CD14-positive monocyte (primary cell): ENCODE measurements around the gene YAE1. TPM values are rescaled to one million over a fixed set of nuclear protein-coding genes. Genes with fewer than 3 reads are reported as not detected.

Source experiments
- DNase-seq, 3 donors: peaks; one replicate each; pipeline ENCODE4 v3.0.0-alpha.2; 2011 to 2022
- H2AFZ ChIP-seq: 2 replicates; pipeline ENCODE4 v1.6.0; 2012; ENCODE audit warnings: mild to moderate bottlenecking, low read depth, low read length, inconsistent platforms; ENCODE audit not compliant: insufficient read depth, poor library complexity, severe bottlenecking
- H3K27ac ChIP-seq, 2 donors: 1 replicate in 1 of 2; 2 replicates in 1 of 2; pipeline ENCODE4 v1.5.1; 2012 to 2013; ENCODE audit warnings: low read length in 2 of 2, control low read depth in 1 of 2, inconsistent platforms in 1 of 2, low read depth in 1 of 2, mild to moderate bottlenecking in 1 of 2
- H3K27me3 ChIP-seq, 2 donors: one replicate each; pipeline versions ENCODE4 v1.6.0 to v1.6.1; 2011 to 2013; ENCODE audit warnings: low read length in 2 of 2; ENCODE audit not compliant: control insufficient read depth in 2 of 2, insufficient read depth in 2 of 2
- H3K36me3 ChIP-seq, 2 donors: replicated peaks in 1 of 2; 1 replicate in 1 of 2; 2 replicates in 1 of 2; pipeline versions ENCODE4 v1.5.1 to v1.6.1; 2012 to 2013; ENCODE audit warnings: low read length in 2 of 2, control low read depth in 1 of 2, inconsistent platforms in 1 of 2, mild to moderate bottlenecking in 1 of 2; ENCODE audit not compliant: insufficient read depth in 2 of 2, control insufficient read depth in 1 of 2
- H3K4me1 ChIP-seq, 2 donors: 1 replicate in 1 of 2; 2 replicates in 1 of 2; pipeline versions ENCODE4 v1.5.1 to v1.6.1; 2012 to 2013; ENCODE audit warnings: low read length in 2 of 2, control low read depth in 1 of 2, inconsistent platforms in 1 of 2, mild to moderate bottlenecking in 1 of 2, moderate library complexity in 1 of 2; ENCODE audit not compliant: insufficient read depth in 2 of 2, control insufficient read depth in 1 of 2
- H3K4me2 ChIP-seq: replicated peaks from 2 replicates; pipeline ENCODE3; 2012; ENCODE audit warnings: low read length, moderate library complexity, mild to moderate bottlenecking; ENCODE audit not compliant: poor library complexity, severe bottlenecking; ENCODE audit errors: extremely low read depth
- H3K4me3 ChIP-seq, 3 experiments: fragments of 200-600 bp in 1 of 3; sonication (generic) in 1 of 3; replicated peaks in 1 of 3; 1 replicate in 2 of 3; 2 replicates in 1 of 3; pipeline ENCODE4 v1.5.1; 2011 to 2013; ENCODE audit warnings: low read length in 3 of 3, mild to moderate bottlenecking in 3 of 3, control low read depth in 2 of 3, low read depth in 2 of 3, inconsistent platforms in 1 of 3, moderate library complexity in 1 of 3
- H3K79me2 ChIP-seq: 2 replicates; pipeline ENCODE4 v1.6.0; 2012; ENCODE audit warnings: mild to moderate bottlenecking, control low read depth, inconsistent platforms, low read length, moderate library complexity; ENCODE audit not compliant: insufficient read depth
- H3K9ac ChIP-seq: 2 replicates; pipeline ENCODE4 v1.6.0; 2017; ENCODE audit warnings: low read length, mild to moderate bottlenecking; ENCODE audit not compliant: insufficient read depth, poor library complexity, severe bottlenecking
- H3K9me3 ChIP-seq, 2 donors: replicated peaks in 1 of 2; 1 replicate in 1 of 2; 2 replicates in 1 of 2; pipeline versions ENCODE4 v1.5.1 to v1.6.1; 2012 to 2013; ENCODE audit warnings: low read length in 2 of 2, control low read depth in 1 of 2; ENCODE audit not compliant: control insufficient read depth in 1 of 2, insufficient read depth in 1 of 2
- H4K20me1 ChIP-seq: 2 replicates; pipeline ENCODE4 v1.6.0; 2012; ENCODE audit warnings: mild to moderate bottlenecking, low read length, control low read depth, moderate library complexity; ENCODE audit not compliant: insufficient read depth
- H3K27ac Mint-ChIP-seq, 7 donors: one replicate each; pipeline ENCODE4 v1.8.0; 2020; ENCODE audit warnings: mild to moderate bottlenecking in 7 of 7, mixed read lengths in 7 of 7, moderate library complexity in 6 of 7, inconsistent platforms in 2 of 7
- H3K27me3 Mint-ChIP-seq, 3 donors: one replicate each; pipeline ENCODE4 v1.8.0; 2021 to 2022; ENCODE audit warnings: low read depth in 3 of 3, mild to moderate bottlenecking in 3 of 3, mixed read lengths in 3 of 3, moderate library complexity in 3 of 3, inconsistent platforms in 1 of 3
- H3K36me3 Mint-ChIP-seq, 2 donors: one replicate each; pipeline ENCODE4 v1.8.0; 2020; ENCODE audit warnings: mixed read lengths in 2 of 2, inconsistent platforms in 1 of 2, mild to moderate bottlenecking in 1 of 2
- H3K4me1 Mint-ChIP-seq: one replicate; pipeline ENCODE4 v1.8.0; 2020; ENCODE audit warnings: mild to moderate bottlenecking, mixed read lengths
- H3K4me3 Mint-ChIP-seq, 2 donors: one replicate each; pipeline ENCODE4 v1.8.0; 2020; ENCODE audit warnings: mild to moderate bottlenecking in 2 of 2, mixed read lengths in 2 of 2, moderate library complexity in 1 of 2
- H3K9me3 Mint-ChIP-seq, 7 donors: one replicate each; pipeline ENCODE4 v1.8.0; 2020 to 2022; ENCODE audit warnings: mixed read lengths in 7 of 7, mild to moderate bottlenecking in 6 of 7, moderate library complexity in 6 of 7, inconsistent platforms in 2 of 7
- CTCF ChIP-seq: fragments of 200-600 bp; IDR thresholded peaks from one replicate; pipeline ENCODE4 v1.8.0; 2022; ENCODE audit warnings: antibody characterized with exemption, mild to moderate bottlenecking
- WGBS: methylation state at CpG from one replicate; pipeline ENCODE4 v1.1.5; 2013; ENCODE audit warnings: missing lambda C conversion rate; ENCODE audit not compliant: insufficient coverage; 5-methylcytosine and 5-hydroxymethylcytosine counted together
- intact Hi-C, 2 donors: fragments of 100-400 bp; cut with micrococcal nuclease; formaldehyde crosslinking; loops; one replicate each; pipeline versions ENCODE4 v1.15.0 to v1.15.1; 2023
- polyA plus RNA-seq, 3 donors: library from polyadenylated mRNA; depleted of rRNA in 1 of 3; unstranded in 2 of 3; stranded (reverse) in 1 of 3; fragments of 300-500 nt in 2 of 3; fragments of >200 nt in 1 of 3; fragmentation: Illumina TruSeq in 2 of 3; gene quantifications; 1 replicate in 2 of 3; 2 replicates in 1 of 3; pipeline ENCODE4 v1.2.3, GENCODE V29; 2012 to 2021

Gene YAE1
- polyA plus RNA-seq, 3 donors, result 1.1 to 3.2 (median 2.7) TPM

GRCh38 chr7:39583539-39583938, 17.3 kb downstream of the YAE1 start:
- H3K36me3 Mint-ChIP-seq, result peaks cover 1% of the 10 kb centered on the region in 2 donors
- no peaks in the 10 kb centered on the region for H3K9me3 ChIP-seq
- DNase-seq, result no peak

GRCh38 chr7:39587393-39587792, 21.2 kb downstream of the YAE1 start:
- Histone ChIP-seq H3K4me1 (peaks cover 5 to 10% of the 10 kb centered on the region in 2 donors), H3K27me3 (no peaks in the 10 kb centered on the region), H2AFZ (no peak overlapping the region), H3K9ac (no peak overlapping the region), H3K9me3 (no peaks in the 10 kb centered on the region), H3K79me2 (no peaks in the 10 kb centered on the region), H3K27ac (no peak overlapping the region), H3K36me3 (no peaks in the 10 kb centered on the region), H4K20me1 (no peaks in the 10 kb centered on the region), H3K4me2 (no peak overlapping the region), H3K4me3 (no peak overlapping the region)
- DNase-seq, result peak in 1 of 3 donors; percentile 47
- H3K27me3 Mint-ChIP-seq, result peaks cover 0 to 2% (median 2%) of the 10 kb centered on the region in 3 donors
- H3K9me3 Mint-ChIP-seq, result no peaks in the 10 kb centered on the region
- no peak for TF ChIP-seq CTCF
- H3K4me1 Mint-ChIP-seq, result peaks cover 18% of the 10 kb centered on the region
- intact Hi-C loops, result loop anchor here in 1 of 2 donors (10.0 kb wide), 1 partner anchor 47 kb away; no protein-coding TSS in a partner anchor
- H3K27ac Mint-ChIP-seq, result no peak overlapping the region
- no peak overlapping the region for H3K4me3 Mint-ChIP-seq
- no peaks in the 10 kb centered on the region for H3K36me3 Mint-ChIP-seq

More at GRCh38 chr7:39583539-39583938, 17.3 kb downstream of the YAE1 start:
- Histone ChIP-seq H3K79me2 (no peaks in the 10 kb centered on the region), H3K4me3 (no peak overlapping the region), H3K4me2 (no peak overlapping the region), H3K4me1 (no peaks in the 10 kb centered on the region), H3K27ac (no peak overlapping the region), H3K9ac (no peak overlapping the region), H4K20me1 (no peaks in the 10 kb centered on the region), H3K36me3 (no peaks in the 10 kb centered on the region), H3K27me3 (no peaks in the 10 kb centered on the region), H2AFZ (no peak overlapping the region)
- no peak for TF ChIP-seq CTCF
- H3K27me3 Mint-ChIP-seq, result peaks cover 0 to 4% (median 2%) of the 10 kb centered on the region in 3 donors
- H3K9me3 Mint-ChIP-seq, result no peaks in the 10 kb centered on the region
- no peak overlapping the region for H3K4me3 Mint-ChIP-seq
- H3K4me1 Mint-ChIP-seq, result peaks cover 3% of the 10 kb centered on the region
- no peak overlapping the region for H3K27ac Mint-ChIP-seq
- intact Hi-C loops, result loop anchor here (2.0 to 10.0 kb wide), 3 partner anchors 39 to 163 kb away; partner anchors contain the start of gene RALA (in 1 of the 2)
- no CpG with 5 or more reads among the region's 2 CpGs for WGBS
